GM23338 (cell line): ENCODE data around the gene REELD1.

Experiments used
- CTCF ChIP-seq, 2 experiments: fragments of 200-600 bp in 1 of 2; sonication (generic) in 1 of 2; conservative IDR thresholded peaks; 2 replicates each; pipeline versions ENCODE4 v1.5.1 to v1.6.1; 2016 to 2017; ENCODE audit warnings: antibody characterized with exemption in 2 of 2, low read depth in 2 of 2, mild to moderate bottlenecking in 2 of 2, moderate library complexity in 1 of 2
- EZH2 ChIP-seq: fragments of 200-600 bp; sonication (generic); IDR thresholded peaks from one replicate; pipeline ENCODE4 v1.8.0; 2017; ENCODE audit warnings: antibody characterized with exemption, mild to moderate bottlenecking, low read depth; ENCODE audit not compliant: unreplicated experiment
- EZH2phosphoT487 ChIP-seq: fragments of 200-600 bp; sonication (generic); IDR thresholded peaks from one replicate; pipeline ENCODE4 v1.8.1; 2018; ENCODE audit warnings: antibody characterized with exemption; ENCODE audit not compliant: unreplicated experiment
- POLR2AphosphoS5 ChIP-seq: IDR thresholded peaks from 2 replicates; pipeline ENCODE4 v1.6.1; 2016; ENCODE audit warnings: antibody characterized with exemption, low read depth
- REST ChIP-seq: IDR thresholded peaks from one replicate; pipeline ENCODE4 v1.6.1; 2018; ENCODE audit warnings: antibody characterized with exemption; ENCODE audit not compliant: unreplicated experiment
- ZNF114 ChIP-seq: fragments of 250-450 bp; sonication (Bioruptor Pico); IDR thresholded peaks from 2 replicates; pipeline ENCODE4 v1.5.0; 2020; ENCODE audit warnings: mild to moderate bottlenecking, moderate library complexity

GRCh38 chr4:146170149-146170548 lies 44.2 kb upstream of the REELD1 start:
- TF ChIP-seq CTCF (conservative IDR thresholded peaks at IDR 0.05; ENCODE audit: low read depth in 2 of 2), result no peak
- TF ChIP-seq POLR2AphosphoS5, result no peak
- no peak for TF ChIP-seq ZNF114 (CRISPR knock-in tag)
- TF ChIP-seq REST, result no peak
- TF ChIP-seq EZH2phosphoT487, result no peak
- TF ChIP-seq EZH2, result no peak
